Thoracic aorta (tissue), 2 donors: ENCODE results near the gene HIP1R. TPM values are rescaled to one million over a fixed set of nuclear protein-coding genes. Genes with fewer than 3 reads are reported as not detected.

ENCODE experiments used
- ATAC-seq: fragments of 150-250 bp; one replicate; pipeline ENCODE4 v1.8.0; 2017; ENCODE audit warnings: low read depth; ENCODE audit not compliant: insufficient number of reproducible peaks, low FRiP score
- DNase-seq: peaks from one replicate; pipeline ENCODE4 v3.0.0-alpha.2; 2020; ENCODE audit warnings: low spot score
- H3K27ac ChIP-seq, 2 donors: fragments of 200-600 bp; sonication (generic); 1 replicate in 1 of 2; 2 replicates in 1 of 2; pipeline ENCODE4 v1.5.1; 2016; ENCODE audit warnings: mild to moderate bottlenecking in 2 of 2, moderate library complexity in 2 of 2
- H3K27me3 ChIP-seq: fragments of 200-600 bp; sonication (generic); replicated peaks from 2 replicates; pipeline ENCODE4 v1.6.0; 2016; ENCODE audit warnings: mild to moderate bottlenecking; ENCODE audit not compliant: insufficient read depth
- H3K36me3 ChIP-seq: fragments of 200-600 bp; sonication (generic); one replicate; pipeline ENCODE4 v1.5.1; 2016
- H3K4me1 ChIP-seq, 2 donors: fragments of 200-600 bp; sonication (generic); 1 replicate in 1 of 2; 2 replicates in 1 of 2; pipeline versions ENCODE4 v1.5.1 to v1.6.0; 2016; ENCODE audit warnings: low read depth in 2 of 2, mild to moderate bottlenecking in 1 of 2; ENCODE audit not compliant: control insufficient read depth in 1 of 2
- H3K4me3 ChIP-seq: fragments of 200-600 bp; sonication (generic); 2 replicates; pipeline ENCODE4 v1.5.1; 2016; ENCODE audit warnings: mild to moderate bottlenecking
- H3K9me3 ChIP-seq: fragments of 200-600 bp; sonication (generic); 2 replicates; pipeline ENCODE4 v1.5.1; 2016
- total RNA-seq, 2 donors: library from RNA; depleted of rRNA; stranded (reverse); fragments of >200 nt; gene quantifications; one replicate each; pipeline versions ENCODE4 v1.1.0 to v1.2.3, GENCODE V29; 2016
- TF ChIP-seq, protein P1 (sequence below): fragments of 200-600 bp; sonication (generic); IDR thresholded peaks from one replicate; pipeline ENCODE4 v1.5.1; 2019; ENCODE audit warnings: antibody characterized with exemption

The HIP1R gene
- total RNA-seq, 2 donors from 2014 or later: 109 to 131 TPM

DNA sequence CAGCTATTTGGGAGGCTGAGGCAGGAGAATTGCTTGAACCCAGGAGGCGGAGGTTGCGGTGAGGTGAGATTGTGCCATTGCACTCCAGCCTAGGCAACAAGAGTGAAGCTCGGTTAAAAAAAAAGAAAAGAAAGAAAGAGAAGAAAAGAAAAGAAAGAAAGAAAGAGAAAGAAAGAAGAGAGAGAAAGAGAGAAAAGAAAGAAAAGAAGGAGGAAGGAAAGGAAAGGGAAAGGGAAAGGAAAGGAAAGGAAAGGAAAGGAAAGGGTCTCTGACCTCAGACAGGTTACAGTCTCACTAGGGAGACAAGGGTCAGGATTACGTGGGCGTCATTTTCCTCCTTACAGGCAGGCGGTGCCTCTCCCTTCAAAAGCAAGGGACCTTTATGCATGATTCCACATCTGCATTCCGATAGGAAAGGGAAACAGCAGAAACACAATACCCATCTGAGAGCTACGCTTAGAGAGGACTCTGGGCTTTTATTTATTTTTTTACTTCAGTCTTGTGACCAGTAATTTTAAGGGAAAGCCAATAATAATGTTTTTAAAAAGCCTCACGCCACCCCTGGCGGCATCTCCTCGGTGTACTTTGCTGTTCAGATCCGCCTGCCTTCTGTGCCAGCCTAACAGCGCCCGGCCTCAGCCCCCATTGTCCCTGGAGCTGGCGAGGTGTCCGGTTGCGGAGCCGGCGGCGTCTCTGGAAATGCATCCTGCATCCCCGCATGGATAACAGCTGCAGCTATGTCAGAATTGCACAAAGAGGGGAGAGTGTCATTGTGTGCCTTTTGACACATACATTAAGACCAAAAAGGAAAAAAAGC is 945 bp upstream of the HIP1R start:
- DNase-seq (no peak), ATAC-seq (no peak)
- Histone ChIP-seq H3K36me3 (no peaks in the 10 kb centered on the region), H3K27ac (peak overlapping the region; percentile 64 to 74), H3K9me3 (no peaks in the 10 kb centered on the region), H3K4me3 (peak overlapping the region; percentile 88), H3K4me1 (peaks cover 0 to 24% of the 10 kb centered on the region in 2 donors), H3K27me3 (no peaks in the 10 kb centered on the region)
- TF ChIP-seq, protein P1, sequence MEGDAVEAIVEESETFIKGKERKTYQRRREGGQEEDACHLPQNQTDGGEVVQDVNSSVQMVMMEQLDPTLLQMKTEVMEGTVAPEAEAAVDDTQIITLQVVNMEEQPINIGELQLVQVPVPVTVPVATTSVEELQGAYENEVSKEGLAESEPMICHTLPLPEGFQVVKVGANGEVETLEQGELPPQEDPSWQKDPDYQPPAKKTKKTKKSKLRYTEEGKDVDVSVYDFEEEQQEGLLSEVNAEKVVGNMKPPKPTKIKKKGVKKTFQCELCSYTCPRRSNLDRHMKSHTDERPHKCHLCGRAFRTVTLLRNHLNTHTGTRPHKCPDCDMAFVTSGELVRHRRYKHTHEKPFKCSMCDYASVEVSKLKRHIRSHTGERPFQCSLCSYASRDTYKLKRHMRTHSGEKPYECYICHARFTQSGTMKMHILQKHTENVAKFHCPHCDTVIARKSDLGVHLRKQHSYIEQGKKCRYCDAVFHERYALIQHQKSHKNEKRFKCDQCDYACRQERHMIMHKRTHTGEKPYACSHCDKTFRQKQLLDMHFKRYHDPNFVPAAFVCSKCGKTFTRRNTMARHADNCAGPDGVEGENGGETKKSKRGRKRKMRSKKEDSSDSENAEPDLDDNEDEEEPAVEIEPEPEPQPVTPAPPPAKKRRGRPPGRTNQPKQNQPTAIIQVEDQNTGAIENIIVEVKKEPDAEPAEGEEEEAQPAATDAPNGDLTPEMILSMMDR: no peak

GRCh38 chr12:122835750-122836026 is 431 bp downstream of the HIP1R start:
- no peaks in the 10 kb centered on the region for H3K36me3 ChIP-seq
- peak overlapping the region; percentile 88 for H3K4me3 ChIP-seq
- H3K27ac ChIP-seq: peak overlapping the region; percentile 65 to 75
- no peaks in the 10 kb centered on the region for H3K27me3 ChIP-seq
- H3K4me1 ChIP-seq: peaks cover 0 to 24% of the 10 kb centered on the region in 2 donors
- H3K9me3 ChIP-seq: no peaks in the 10 kb centered on the region
- TF ChIP-seq, protein P1: no peak
- ATAC-seq (no peak), DNase-seq (no peak)

GRCh38 chr12:122836027-122836921 is 1.0 kb downstream of the HIP1R start:
- Histone ChIP-seq H3K4me1 (peaks cover 4 to 28% of the 10 kb centered on the region in 2 donors), H3K9me3 (no peaks in the 10 kb centered on the region), H3K27me3 (no peaks in the 10 kb centered on the region), H3K27ac (peak overlapping the region; percentile 65 to 75), H3K36me3 (no peaks in the 10 kb centered on the region), H3K4me3 (peak overlapping the region; percentile 88)
- DNase-seq: no peak
- no peak for ATAC-seq
- TF ChIP-seq, protein P1: no peak

DNA sequence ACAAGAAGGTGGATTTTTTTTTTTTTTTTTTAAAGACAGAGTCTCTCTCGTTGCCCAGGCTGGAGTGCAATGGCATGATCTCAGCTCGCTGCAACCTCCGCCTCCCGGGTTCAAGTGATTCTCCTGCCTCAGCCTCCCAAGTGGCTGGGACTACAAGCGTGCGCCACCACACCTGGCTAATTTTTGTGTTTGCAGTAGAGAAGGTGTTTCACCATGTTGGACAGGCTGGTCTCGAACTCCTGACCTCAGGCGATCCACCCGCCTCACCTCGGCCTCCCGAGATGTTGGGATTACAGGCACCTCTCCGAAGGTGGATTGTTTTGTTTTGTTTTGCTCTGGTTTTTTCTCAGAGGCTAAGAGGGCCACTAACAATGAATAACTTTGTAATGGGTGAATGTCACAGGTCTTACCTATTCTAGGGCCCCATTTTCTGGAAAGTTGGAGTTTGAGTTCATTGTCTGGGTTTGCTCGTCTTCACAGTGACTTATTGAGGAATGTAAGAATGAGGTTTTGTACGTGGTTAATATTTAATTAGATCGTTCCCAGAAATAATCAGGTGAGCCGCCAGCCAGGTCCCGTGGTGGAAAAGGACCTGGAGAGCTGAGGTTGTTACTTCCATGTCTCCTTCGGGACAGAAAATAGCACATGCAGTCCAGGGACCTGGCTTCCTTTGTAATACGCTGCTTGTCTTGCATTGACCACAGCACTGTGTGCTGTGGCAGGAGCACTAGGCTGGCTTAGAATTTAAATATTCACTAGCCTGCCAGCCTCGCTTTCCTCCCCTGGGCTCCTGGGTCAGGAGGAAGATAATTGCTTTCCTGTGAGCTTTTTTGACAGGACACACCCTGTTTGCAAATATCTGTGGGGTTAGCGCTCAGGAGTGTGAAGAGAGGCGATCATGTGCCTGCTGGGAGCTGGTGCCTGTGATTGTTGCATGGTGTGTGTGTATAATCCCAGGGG is 2.3 kb downstream of the HIP1R start:
- DNase-seq: no peak
- Histone ChIP-seq H3K9me3 (no peaks in the 10 kb centered on the region), H3K27me3 (no peaks in the 10 kb centered on the region), H3K36me3 (no peaks in the 10 kb centered on the region), H3K27ac (peak overlapping the region in 1 of 2 donors; percentile 75), H3K4me3 (peak overlapping the region; percentile 88), H3K4me1 (peaks cover 13 to 40% of the 10 kb centered on the region in 2 donors)
- TF ChIP-seq, protein P1: no peak
- no peak for ATAC-seq
